DOHH2 (cell line): ENCODE measurements around the gene SLCO2A1.

ENCODE experiments used
- CTCF ChIP-seq: fragments of 200-600 bp; sonication (generic); IDR thresholded peaks from one replicate; pipeline ENCODE4 v1.5.1; 2014; ENCODE audit warnings: antibody characterized with exemption, mild to moderate bottlenecking, low read depth, low read length; ENCODE audit not compliant: poor library complexity, severe bottlenecking
- EZH2phosphoT487 ChIP-seq: fragments of 200-600 bp; sonication (generic); IDR thresholded peaks from 2 replicates; pipeline ENCODE4 v1.6.1; 2017; ENCODE audit warnings: borderline replicate concordance, mild to moderate bottlenecking, antibody characterized with exemption, low read length, moderate library complexity, mixed read lengths

GRCh38 chr3:133932009-133932408, 97.7 kb downstream of the SLCO2A1 start:
- TF ChIP-seq CTCF (no peak), EZH2phosphoT487 (no peak)
